ENCODE data around the gene FARSA. TPM values are rescaled to one million over a fixed set of nuclear protein-coding genes. Genes with fewer than 3 reads are reported as not detected.
A peak's percentile ranks its signal among the peaks of the same experiment; 100 is the strongest.

The FARSA gene
- total and polyA plus RNA-seq, 2 of the 13 experiments (the other 11 are each of a cell fraction or from before 2014, with no cell fraction given) = 25.9 to 72.0 TPM

GRCh38 chr19:12945479-12946091 lies 12.1 kb upstream of the FARSA start, which contains the start of gene RAD23A (continued):
- TF ChIP-seq, protein P1, sequence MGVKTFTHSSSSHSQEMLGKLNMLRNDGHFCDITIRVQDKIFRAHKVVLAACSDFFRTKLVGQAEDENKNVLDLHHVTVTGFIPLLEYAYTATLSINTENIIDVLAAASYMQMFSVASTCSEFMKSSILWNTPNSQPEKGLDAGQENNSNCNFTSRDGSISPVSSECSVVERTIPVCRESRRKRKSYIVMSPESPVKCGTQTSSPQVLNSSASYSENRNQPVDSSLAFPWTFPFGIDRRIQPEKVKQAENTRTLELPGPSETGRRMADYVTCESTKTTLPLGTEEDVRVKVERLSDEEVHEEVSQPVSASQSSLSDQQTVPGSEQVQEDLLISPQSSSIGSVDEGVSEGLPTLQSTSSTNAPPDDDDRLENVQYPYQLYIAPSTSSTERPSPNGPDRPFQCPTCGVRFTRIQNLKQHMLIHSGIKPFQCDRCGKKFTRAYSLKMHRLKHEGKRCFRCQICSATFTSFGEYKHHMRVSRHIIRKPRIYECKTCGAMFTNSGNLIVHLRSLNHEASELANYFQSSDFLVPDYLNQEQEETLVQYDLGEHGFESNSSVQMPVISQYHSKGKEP (CRISPR knock-in tag; IDR thresholded peaks at IDR 0.05) = no peak
- no peak for TF ChIP-seq MTA3 (CRISPR knock-in tag; IDR thresholded peaks at IDR 0.05)
- TF ChIP-seq HNRNPL (IDR thresholded peaks at IDR 0.05; ENCODE audit: low read depth, low read length) = 0 out of 2 replicates have a peak, but pooled peaks have one; percentile 8
- peak; percentile 69 for TF ChIP-seq RXRB (CRISPR knock-in tag; IDR thresholded peaks at IDR 0.05; ENCODE audit: borderline replicate concordance)
- peak; percentile 76; the same call in 1 of the 2 replicates for TF ChIP-seq KAT7 (CRISPR knock-in tag; IDR thresholded peaks at IDR 0.05; ENCODE audit: borderline replicate concordance)
- TF ChIP-seq DRAP1 (CRISPR knock-in tag; IDR thresholded peaks at IDR 0.05) = peak; percentile 66
- TF ChIP-seq SP1 (IDR thresholded peaks at IDR 0.05) = no peak
- peak; percentile 84; the same call in 1 of the 2 replicates for TF ChIP-seq SP1 (CRISPR knock-in tag; IDR thresholded peaks at IDR 0.05)
- peak; percentile 95 for TF ChIP-seq ZFP82 (CRISPR knock-in tag; IDR thresholded peaks at IDR 0.05; ENCODE audit: borderline replicate concordance)
- TF ChIP-seq, protein P2, sequence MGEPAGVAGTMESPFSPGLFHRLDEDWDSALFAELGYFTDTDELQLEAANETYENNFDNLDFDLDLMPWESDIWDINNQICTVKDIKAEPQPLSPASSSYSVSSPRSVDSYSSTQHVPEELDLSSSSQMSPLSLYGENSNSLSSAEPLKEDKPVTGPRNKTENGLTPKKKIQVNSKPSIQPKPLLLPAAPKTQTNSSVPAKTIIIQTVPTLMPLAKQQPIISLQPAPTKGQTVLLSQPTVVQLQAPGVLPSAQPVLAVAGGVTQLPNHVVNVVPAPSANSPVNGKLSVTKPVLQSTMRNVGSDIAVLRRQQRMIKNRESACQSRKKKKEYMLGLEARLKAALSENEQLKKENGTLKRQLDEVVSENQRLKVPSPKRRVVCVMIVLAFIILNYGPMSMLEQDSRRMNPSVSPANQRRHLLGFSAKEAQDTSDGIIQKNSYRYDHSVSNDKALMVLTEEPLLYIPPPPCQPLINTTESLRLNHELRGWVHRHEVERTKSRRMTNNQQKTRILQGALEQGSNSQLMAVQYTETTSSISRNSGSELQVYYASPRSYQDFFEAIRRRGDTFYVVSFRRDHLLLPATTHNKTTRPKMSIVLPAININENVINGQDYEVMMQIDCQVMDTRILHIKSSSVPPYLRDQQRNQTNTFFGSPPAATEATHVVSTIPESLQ (CRISPR knock-in tag; conservative IDR thresholded peaks at IDR 0.05) = no peak
- TF ChIP-seq, protein P3, sequence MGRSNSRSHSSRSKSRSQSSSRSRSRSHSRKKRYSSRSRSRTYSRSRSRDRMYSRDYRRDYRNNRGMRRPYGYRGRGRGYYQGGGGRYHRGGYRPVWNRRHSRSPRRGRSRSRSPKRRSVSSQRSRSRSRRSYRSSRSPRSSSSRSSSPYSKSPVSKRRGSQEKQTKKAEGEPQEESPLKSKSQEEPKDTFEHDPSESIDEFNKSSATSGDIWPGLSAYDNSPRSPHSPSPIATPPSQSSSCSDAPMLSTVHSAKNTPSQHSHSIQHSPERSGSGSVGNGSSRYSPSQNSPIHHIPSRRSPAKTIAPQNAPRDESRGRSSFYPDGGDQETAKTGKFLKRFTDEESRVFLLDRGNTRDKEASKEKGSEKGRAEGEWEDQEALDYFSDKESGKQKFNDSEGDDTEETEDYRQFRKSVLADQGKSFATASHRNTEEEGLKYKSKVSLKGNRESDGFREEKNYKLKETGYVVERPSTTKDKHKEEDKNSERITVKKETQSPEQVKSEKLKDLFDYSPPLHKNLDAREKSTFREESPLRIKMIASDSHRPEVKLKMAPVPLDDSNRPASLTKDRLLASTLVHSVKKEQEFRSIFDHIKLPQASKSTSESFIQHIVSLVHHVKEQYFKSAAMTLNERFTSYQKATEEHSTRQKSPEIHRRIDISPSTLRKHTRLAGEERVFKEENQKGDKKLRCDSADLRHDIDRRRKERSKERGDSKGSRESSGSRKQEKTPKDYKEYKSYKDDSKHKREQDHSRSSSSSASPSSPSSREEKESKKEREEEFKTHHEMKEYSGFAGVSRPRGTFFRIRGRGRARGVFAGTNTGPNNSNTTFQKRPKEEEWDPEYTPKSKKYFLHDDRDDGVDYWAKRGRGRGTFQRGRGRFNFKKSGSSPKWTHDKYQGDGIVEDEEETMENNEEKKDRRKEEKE (IDR thresholded peaks at IDR 0.05) = no peak
- TF ChIP-seq KDM5A (IDR thresholded peaks at IDR 0.05; ENCODE audit: borderline replicate concordance, low read length) = peak; percentile 74; the same call in 1 of the 2 replicates
- peak; percentile 61 for TF ChIP-seq RAD21 (CRISPR knock-in tag; IDR thresholded peaks at IDR 0.05)
- TF ChIP-seq KAT2B (IDR thresholded peaks at IDR 0.05; ENCODE audit: borderline replicate concordance, low read depth, low read length) = no peak
- no peak for TF ChIP-seq SOX6 (IDR thresholded peaks at IDR 0.05)
- TF ChIP-seq SOX6 (CRISPR knock-in tag; IDR thresholded peaks at IDR 0.05) = peak; percentile 44; the same call in 1 of the 2 replicates
- TF ChIP-seq, protein P4, sequence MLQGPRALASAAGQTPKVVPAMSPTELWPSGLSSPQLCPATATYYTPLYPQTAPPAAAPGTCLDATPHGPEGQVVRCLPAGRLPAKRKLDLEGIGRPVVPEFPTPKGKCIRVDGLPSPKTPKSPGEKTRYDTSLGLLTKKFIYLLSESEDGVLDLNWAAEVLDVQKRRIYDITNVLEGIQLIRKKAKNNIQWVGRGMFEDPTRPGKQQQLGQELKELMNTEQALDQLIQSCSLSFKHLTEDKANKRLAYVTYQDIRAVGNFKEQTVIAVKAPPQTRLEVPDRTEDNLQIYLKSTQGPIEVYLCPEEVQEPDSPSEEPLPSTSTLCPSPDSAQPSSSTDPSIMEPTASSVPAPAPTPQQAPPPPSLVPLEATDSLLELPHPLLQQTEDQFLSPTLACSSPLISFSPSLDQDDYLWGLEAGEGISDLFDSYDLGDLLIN (CRISPR knock-in tag; IDR thresholded peaks at IDR 0.05; ENCODE audit: borderline replicate concordance) = peak; percentile 92; the same call in 1 of the 2 replicates
- TF ChIP-seq GABPA (IDR thresholded peaks at IDR 0.05; ENCODE audit: low read depth, low read length) = peak; percentile 86
- TF ChIP-seq GABPA (CRISPR knock-in tag; IDR thresholded peaks at IDR 0.05; ENCODE audit: low read depth) = peak; percentile 85
- TF ChIP-seq GPN1 (CRISPR knock-in tag; IDR thresholded peaks at IDR 0.05; ENCODE audit: borderline replicate concordance) = no peak
- TF ChIP-seq ZBTB39 (CRISPR knock-in tag; IDR thresholded peaks at IDR 0.05) = no peak

Data from HepG2 (cell line).